GM12891 (cell line): ENCODE data around the gene BCAP31.
"Not testable (repeated sequence)": the region's sequence is repeated elsewhere in the genome, so short reads cannot be mapped to it uniquely, and the experiment has no call there.

Experiments
- DNase-seq: peaks from one replicate; pipeline ENCODE4 v3.0.0; 2011; ENCODE audit warnings: low spot score; ENCODE audit not compliant: insufficient read length
- FAIRE-seq: peaks from 2 replicates; lab custom pipeline; 2011; peaks lifted over from hg19 to GRCh38; lab: Jason Lieb, UNC
- PAX5 ChIP-seq: IDR thresholded peaks from 2 replicates; pipeline ENCODE4 v1.6.1; 2011; ENCODE audit warnings: low read length, moderate library complexity, mild to moderate bottlenecking; ENCODE audit not compliant: insufficient read depth, severe bottlenecking
- POLR2A ChIP-seq: IDR thresholded peaks from 2 replicates; pipeline ENCODE4 v1.6.1; 2011; ENCODE audit warnings: low read depth, low read length, control low read depth
- POLR2AphosphoS5 ChIP-seq: IDR thresholded peaks from 2 replicates; pipeline ENCODE4 v1.6.1; 2011; ENCODE audit warnings: low read depth, low read length, control low read depth
- POU2F2 ChIP-seq: IDR thresholded peaks from 2 replicates; pipeline ENCODE4 v1.6.1; 2011; ENCODE audit warnings: low read depth, mild to moderate bottlenecking, control low read depth, low read length, moderate library complexity
- SPI1 ChIP-seq: IDR thresholded peaks from 2 replicates; pipeline ENCODE4 v1.6.1; 2011; ENCODE audit warnings: low read depth, low read length, control low read depth
- TAF1 ChIP-seq: IDR thresholded peaks from 2 replicates; pipeline ENCODE4 v1.6.1; 2011; ENCODE audit warnings: low read depth, low read length, control low read depth

The BCAP31 gene

GRCh38 chrX:153700376-153700945 is 23.7 kb downstream of the BCAP31 start:
- TF ChIP-seq PAX5: no peak
- no peak for TF ChIP-seq POU2F2
- TF ChIP-seq POLR2AphosphoS5: no peak
- no peak for TF ChIP-seq TAF1
- no peak for TF ChIP-seq SPI1
- TF ChIP-seq POLR2A: no peak
- DNase-seq (no peak), FAIRE-seq (no peak)

DNA sequence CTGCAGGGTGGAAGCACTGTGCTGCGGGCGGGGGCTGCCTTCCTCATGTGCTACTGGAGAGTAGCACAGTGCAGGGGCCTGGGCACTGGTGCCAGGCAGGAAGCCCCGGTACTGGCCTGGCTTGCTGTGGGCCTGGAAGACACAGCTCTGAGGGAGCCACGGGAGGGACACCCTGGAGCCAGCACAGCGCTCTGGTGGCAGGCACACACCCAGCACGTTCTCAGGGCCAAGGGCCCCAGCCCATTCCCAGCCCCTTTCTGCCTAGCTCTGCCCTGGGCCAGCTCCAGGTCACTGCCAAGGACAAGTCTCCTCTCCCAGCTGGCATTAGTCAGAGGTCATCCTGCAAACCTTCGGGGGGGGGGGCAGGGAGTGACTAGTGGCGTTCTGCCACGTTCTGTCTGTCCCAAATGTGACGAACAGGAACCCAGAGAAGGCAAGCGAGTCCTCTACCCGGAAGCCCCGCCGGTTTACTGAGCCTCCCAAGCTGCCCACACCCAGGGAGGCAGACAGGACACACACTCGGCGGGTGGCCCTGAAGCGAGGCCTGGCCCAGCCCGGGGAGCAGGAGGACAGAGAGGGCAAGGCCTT is 24.3 kb downstream of the BCAP31 start:
- DNase-seq, FAIRE-seq: not testable (repeated sequence)

- not testable (repeated sequence) for DNase-seq, FAIRE-seq
Observed at GRCh38 chrX:153699210-153699783, 24.9 kb downstream of the BCAP31 start.

DNA sequence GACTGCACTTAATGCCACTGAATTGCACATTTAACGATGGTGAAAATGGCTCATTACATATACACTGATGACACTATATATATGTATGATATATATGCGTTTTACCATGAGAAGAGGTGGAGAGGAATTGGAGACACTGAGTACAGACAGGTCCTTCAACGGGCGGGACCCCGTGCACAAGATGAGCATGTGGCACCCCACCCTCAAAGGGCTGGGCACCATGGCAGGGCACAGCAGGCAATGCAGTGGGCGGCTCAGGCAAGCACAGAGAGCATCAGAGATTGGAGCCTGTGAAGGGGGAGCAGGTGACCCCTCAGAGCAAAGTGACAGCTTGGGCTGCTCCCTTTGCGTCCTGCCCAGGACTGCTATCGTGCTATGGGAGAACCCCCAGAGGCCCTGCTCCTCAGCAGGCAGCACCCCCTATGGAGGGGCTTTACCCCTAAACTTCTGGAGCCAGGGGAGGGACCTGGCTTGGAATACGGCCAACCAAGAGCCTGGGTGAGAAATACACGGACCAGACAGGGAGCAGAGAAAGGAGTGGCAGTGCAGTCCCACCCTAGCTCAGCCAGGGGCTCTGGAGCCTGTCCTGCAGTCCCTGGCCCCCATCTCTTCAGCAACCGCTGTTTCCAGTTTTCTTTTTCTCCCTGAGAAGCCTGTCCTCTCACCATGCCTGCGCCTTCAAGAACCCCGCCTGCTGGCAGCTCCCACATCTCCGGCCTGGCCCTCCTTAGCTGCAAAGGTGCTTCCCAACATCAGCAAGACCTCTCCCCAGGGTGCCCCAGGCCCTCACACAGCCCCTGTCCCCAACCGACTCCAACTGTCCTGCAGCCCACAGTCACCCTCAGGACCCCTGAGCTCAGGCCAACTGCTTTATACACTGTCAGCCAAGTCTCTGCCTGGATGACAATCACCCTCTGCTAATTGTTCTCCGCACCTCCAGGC is 26.0 kb downstream of the BCAP31 start:
- no peak for TF ChIP-seq POLR2A
- FAIRE-seq: no peak
- DNase-seq: no peak

GRCh38 chrX:153696986-153697722 is 27.0 kb downstream of the BCAP31 start:
- not testable (repeated sequence) for DNase-seq, FAIRE-seq

DNA sequence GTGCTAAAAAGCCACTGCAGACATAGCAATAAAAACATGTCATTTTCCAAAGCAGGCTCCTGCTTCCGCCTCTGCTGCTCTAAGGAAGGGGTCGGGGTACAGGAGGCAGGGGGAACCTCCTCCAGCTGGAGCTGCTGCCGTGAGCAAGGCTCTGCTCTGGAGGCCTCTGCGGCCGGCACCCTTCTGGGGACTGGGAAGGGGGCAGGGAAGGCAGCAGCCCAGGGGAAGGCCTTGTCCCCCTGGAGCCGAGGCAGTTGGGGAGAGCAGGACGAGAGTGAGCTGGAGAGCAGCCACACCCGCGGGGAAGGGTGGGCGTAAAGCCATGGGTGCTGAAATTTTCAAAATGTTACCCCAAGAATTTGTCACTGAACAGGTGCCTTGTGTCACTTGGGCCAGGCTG is 27.6 kb downstream of the BCAP31 start:
- not testable (repeated sequence) for DNase-seq, FAIRE-seq

DNA sequence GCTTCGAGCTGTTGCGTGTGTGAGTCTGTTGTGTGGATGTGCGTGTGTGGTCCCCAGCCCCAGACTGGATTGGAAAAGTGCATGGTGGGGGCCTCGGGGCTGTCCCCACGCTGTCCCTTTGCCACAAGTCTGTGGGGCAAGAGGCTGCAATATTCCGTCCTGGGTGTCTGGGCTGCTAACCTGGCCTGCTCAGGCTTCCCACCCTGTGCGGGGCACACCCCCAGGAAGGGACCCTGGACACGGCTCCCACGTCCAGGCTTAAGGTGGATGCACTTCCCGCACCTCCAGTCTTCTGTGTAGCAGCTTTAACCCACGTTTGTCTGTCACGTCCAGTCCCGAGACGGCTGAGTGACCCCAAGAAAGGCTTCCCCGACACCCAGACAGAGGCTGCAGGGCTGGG is 28.1 kb downstream of the BCAP31 start:
- DNase-seq (no peak), FAIRE-seq (no peak)
- TF ChIP-seq PAX5 (no peak), POU2F2 (no peak), SPI1 (no peak), POLR2A (no peak), POLR2AphosphoS5 (no peak), TAF1 (no peak)

DNA sequence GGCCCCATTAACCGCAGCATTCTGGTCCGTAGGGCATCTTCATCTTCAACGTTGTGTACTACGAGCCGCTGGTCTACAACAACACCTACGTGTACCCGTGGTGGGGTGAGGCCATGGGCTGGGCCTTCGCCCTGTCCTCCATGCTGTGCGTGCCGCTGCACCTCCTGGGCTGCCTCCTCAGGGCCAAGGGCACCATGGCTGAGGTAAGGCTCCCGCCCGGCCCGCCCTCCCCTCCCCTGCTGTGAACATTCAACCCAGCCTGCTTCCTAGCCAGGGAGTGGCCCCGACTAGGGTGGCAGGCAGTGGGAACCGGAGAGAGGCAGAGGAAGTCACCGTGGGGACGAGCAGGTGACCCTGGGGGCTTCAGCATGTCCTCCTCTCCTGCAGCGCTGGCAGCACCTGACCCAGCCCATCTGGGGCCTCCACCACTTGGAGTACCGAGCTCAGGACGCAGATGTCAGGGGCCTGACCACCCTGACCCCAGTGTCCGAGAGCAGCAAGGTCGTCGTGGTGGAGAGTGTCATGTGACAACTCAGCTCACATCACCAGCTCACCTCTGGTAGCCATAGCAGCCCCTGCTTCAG is 29.4 kb downstream of the BCAP31 start:
- FAIRE-seq (no peak), DNase-seq (no peak)
- TF ChIP-seq POLR2AphosphoS5: no peak
- TF ChIP-seq PAX5: no peak
- no peak for TF ChIP-seq TAF1
- no peak for TF ChIP-seq POLR2A
- no peak for TF ChIP-seq POU2F2
- no peak for TF ChIP-seq SPI1

DNA sequence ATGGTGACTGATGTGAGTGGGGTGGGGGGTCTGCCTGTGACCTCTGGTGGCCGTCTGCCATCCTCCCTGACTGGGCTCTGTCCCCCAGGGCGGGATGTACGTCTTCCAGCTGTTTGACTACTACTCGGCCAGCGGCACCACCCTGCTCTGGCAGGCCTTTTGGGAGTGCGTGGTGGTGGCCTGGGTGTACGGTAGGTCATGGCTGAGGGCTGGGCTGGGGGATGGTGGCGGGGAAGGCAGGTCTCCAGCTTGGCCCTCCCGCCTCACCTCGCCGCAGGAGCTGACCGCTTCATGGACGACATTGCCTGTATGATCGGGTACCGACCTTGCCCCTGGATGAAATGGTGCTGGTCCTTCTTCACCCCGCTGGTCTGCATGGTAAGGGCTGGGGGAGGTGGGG is 29.9 kb downstream of the BCAP31 start:
- not testable (repeated sequence) for FAIRE-seq, DNase-seq

- TF ChIP-seq TAF1 (no peak), PAX5 (no peak), POU2F2 (no peak), POLR2AphosphoS5 (no peak)
- DNase-seq (no peak), FAIRE-seq (no peak)
Observed at GRCh38 chrX:153693216-153694086, 30.7 kb downstream of the BCAP31 start.
